GM18951 (cell line): ENCODE data around the gene TMPO.
"Not testable (repeated sequence)": the region's sequence is repeated elsewhere in the genome, so short reads cannot be mapped to it uniquely, and the experiment has no call there.

Experiments used
- POLR2A ChIP-seq: IDR thresholded peaks from 4 replicates; pipeline ENCODE4 v1.6.1; 2011; ENCODE audit warnings: mild to moderate bottlenecking; ENCODE audit not compliant: insufficient read length, insufficient read depth; ENCODE audit errors: extremely low read depth
- in situ Hi-C: fragments of 300-500 bp; cut with MboI; formaldehyde crosslinking; loops from one replicate; pipeline ENCODE4 v1.12.0; 2022; ENCODE audit warnings: low sequenced_read_pairs, mixed read lengths, inconsistent platforms; ENCODE audit not compliant: unreplicated experiment

The TMPO gene

DNA sequence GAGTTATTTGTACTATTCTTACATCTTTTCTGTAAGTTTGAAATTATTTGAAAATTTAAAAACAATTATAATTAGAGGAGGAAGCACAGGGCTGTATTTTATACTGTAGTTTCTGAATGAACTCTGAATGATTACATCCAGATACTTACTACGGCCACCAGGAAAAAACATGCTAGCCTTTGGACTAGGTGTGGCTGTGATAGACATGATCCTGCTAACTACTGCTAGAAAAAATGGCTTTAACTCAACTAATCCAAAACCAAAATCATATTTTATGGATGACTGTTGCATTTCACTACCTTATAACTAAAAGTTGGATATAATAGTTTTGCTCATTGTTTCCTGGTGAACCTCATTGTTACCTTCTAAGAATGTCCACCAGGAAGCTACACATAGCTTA, 63.0 kb downstream of the TMPO start:
- in situ Hi-C loops = no loop called here
- TF ChIP-seq POLR2A = no peak

DNA sequence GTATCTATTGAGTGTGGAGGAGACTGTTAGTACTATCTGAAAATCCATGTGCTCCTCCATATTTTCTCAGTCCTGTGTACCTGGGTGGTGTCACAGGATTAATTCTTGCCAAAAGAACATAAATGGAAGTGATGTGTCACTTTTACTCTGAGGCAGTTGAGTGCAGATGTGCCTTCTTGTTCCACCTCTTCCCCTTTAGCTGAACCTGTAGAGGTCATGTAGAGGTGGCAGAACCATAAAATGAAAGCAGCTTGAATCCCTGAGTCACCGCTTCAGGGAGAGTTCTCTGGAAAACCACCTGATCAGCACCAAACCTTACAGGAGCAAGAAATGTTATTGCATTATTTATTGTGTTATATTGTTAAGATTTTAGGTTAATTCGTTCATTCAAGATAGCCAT, 63.4 kb downstream of the TMPO start:
- in situ Hi-C loops = no loop called here
- TF ChIP-seq POLR2A = no peak

DNA sequence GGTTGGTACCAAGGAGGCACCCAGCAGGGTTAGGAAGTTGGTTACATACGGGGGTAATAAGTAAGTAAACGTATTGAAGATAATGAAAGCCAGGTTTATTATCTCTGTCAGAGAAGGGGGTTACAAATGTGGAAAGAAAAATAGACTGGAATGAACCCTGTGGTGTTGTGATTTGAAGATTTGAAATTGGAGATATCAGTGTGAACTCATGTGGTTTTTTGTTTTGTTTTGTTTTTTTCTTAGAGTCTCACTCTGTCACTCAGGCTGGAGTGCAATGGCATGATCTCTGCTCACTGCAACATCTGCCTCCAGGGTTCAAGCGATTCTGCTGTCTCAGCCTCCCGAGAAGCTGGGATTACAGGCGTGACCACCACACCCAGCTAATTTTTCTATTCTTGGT, 64.0 kb downstream of the TMPO start:
- TF ChIP-seq POLR2A = no peak
- in situ Hi-C loops = no loop called here

DNA sequence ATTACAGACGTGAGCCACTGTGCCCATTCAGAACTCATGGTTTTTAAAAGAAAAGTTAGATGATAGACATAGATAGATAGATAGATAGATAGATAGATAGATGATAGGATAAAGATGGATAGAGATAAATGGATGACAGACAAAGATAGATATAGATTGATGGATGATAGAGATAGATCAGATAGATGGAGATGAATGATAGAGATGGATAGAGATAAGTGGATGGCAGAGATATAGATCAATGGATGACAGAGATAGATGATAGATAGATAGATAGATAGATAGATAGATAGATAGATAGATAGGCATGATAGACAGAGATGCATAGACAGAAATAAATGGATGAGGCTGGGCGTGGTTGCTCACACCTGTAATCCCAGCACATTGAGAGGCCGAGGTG, 64.4 kb downstream of the TMPO start:
- TF ChIP-seq POLR2A = no peak
- in situ Hi-C loops = no loop called here

DNA sequence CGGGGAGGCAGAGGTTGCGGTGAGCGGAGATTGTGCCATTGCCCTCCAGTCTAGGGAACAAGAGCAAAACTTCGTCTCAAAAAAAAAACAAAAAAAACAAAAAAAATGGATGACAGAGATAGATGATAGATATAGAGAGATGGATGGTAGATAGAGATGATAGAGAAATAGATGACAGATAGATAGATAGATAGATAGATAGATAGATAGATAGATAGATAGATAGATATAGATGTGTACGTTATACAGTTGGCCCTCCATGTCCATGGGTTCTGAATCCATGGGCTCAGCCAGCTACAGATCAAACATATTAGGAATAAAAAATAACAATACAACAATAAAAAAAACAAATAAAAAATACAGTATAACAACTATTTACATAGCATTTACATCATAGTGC, 65.3 kb downstream of the TMPO start:
- TF ChIP-seq POLR2A = no peak
- in situ Hi-C loops = no loop called here

DNA sequence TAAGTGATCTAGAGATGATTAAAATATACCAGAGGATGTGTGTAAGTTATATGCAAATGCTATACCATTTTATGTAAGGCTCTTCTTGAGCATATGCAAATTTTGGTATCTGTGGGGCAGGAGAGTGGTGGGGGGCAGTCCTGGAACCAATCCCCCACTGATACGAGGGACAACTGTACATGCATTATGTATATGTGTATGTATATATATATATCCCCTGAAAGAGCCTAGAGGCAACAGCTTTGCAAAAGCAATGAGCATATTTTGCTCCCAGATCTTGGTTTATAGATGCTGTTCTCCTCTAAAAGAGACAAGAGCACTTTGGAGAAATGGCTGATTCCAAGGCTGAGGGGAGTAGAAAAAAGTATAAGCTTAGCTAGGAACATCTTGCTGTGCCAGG, 65.7 kb downstream of the TMPO start:
- in situ Hi-C loops = no loop called here
- no peak for TF ChIP-seq POLR2A

DNA sequence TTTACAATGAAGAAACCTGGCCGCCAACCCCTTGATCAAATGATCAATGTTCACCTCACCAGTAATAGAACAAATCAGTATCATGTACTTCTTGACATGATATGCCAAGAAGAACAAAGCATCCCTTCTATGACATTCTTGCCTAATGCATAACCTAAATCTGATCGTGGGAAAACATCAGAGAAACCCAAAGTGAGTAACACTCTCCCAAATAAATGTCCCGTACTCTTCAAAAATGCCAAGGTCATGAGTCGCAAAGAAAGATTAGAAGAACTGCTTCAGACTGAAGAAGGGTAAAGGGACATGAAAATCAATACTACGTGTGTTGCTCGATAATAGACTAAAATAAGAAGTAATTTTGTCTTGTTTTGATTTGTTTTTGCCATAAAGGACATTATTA, 66.7 kb downstream of the TMPO start:
- no peak for TF ChIP-seq POLR2A

DNA sequence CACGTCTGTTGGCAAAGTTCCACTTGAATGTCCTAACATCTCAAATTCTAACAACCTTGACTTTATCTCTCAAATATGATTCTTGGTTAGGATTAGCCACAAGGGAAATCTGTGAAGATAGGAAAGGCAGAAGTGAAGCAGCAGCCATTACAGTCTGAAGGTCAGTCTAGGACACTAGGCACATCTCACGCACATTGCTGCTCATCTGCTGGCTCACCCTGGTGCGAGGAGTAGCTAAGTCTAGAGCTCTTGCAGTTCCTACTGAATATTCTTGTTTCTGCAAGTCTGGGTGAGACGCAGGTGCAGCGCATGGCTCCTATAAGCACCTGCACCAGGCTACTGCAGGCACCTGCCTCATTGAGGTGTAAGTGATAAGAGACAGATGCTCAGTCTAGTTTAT, 71.7 kb downstream of the TMPO start:
- in situ Hi-C loops = no loop called here
- no peak for TF ChIP-seq POLR2A

More for the DNA sequence above, 66.7 kb downstream of the TMPO start:
- in situ Hi-C loops = no loop called here

DNA sequence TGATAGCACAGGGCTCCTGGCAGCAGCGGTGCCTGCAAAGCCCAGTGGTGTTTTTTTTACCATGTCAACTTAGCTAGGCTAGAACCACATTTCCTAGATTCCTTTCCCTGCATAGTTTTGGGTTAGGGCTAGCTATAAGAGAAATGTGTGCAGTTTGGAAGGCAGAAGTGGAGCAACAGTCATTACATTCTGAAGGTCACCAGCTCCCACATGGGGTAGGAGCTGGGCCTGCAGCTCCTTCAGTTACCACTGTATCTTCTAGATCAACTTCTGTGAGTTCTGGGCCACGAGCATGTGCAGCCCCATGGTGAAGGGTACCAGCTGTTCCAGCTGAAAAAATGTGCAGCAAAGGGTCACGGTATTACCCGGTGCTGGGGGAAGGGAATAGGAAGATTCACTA, 75.8 kb downstream of the TMPO start:
- in situ Hi-C loops = no loop called here

DNA sequence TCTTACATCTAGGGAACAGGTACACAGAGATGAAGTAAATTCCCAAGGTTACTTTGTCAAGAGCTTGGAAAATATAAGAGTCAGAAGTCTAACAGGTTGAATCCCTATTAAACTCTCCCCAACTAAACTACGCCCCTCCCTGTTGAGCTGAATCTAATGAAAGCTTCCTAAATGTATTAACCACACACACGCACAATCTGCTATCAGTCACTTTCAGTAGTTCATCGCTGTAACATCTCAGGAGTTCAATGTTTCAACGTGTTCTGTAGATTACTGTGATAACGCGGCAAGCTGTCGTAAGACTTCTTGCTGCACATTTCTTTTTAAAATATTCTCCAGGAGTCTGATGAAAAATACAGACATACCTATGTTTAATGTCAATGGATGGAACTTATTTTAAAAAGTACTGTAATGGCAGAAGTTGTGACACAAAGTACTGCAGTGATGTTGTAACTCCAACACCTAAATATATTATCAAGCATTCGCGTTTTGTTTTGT, 77.5 kb downstream of the TMPO start:
- no peak for TF ChIP-seq POLR2A
- in situ Hi-C loops = no loop called here

More for the DNA sequence above, 75.8 kb downstream of the TMPO start:
- TF ChIP-seq POLR2A = no peak

DNA sequence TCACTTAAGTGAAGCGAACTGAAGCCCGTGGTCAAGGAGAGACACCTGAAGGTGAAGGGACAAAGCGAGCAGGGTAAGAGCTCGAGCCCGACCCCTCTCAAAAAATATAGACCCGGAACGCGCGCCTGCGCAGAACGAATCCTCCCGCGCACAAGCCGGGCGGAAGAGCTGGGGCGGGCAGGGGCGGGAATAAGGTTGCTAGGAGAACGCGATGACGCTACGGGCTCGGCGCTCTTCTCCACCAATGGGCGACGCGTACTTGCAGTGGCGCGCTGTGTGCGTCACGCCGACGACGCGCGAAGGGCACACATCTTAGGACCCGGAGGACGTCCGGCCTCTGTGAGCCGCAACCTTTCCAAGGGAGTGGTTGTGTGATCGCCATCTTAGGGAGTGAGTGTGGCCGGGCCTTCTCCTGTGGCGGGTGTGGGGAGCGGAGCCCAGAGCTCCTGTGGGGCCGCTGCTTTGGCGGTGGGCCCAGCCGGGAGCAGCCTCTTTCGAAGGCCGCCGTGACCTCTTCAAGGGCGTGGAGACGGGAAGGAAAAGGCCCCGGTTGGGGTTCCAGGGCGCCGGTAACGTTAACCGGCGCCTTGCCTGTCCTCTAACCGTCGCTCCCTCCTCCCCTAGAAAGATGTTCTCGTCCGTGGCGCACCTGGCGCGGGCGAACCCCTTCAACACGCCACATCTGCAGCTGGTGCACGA, 78.1 kb downstream of the TMPO start, which contains the start of gene SLC25A3:
SLC25A3 (plus strand) TSS at position 336 of the 699 bp plus-strand sequence; CDS start at position 629, 293 bp downstream.
- in situ Hi-C loops = no loop called here
- peak; percentile 99 for TF ChIP-seq POLR2A

DNA sequence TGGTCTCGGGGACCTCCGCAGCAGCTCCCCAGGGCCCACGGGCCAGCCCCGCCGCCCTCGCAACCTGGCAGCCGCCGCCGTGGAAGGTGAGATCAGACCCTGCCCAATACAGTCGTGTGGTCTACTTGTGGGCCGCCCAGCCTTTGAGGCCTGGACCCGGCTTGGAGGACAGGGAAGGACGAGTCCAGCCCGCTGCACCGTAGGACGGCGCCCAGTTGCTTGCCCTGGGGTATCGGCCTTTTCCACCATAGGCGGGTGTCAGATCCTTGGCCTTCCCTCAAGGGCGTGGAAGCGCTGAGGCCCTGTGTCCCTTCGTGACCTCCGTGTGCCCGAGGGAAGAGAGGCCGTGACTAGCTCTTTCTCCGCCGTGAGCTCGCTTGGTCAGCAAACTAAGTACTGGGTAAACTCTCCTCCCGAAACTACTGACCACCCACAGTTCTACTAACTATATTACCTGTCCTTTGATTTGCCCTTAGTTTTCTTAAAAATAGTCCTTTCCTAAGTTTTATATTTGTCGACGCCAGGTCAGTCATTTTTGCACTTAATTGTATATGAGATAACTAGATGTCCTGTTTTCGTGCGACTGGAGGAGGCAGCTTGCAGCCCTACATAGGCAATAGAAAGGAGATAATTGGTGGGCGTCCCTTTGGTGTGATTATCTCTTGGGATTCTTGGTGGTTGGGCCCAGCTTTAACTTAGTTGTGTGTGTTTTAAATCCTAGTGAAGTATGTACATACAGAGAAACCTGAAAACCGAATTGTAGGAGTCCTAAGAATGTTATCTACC, 78.9 kb downstream of the TMPO start:
- no peak for TF ChIP-seq POLR2A
- in situ Hi-C loops = no loop called here

DNA sequence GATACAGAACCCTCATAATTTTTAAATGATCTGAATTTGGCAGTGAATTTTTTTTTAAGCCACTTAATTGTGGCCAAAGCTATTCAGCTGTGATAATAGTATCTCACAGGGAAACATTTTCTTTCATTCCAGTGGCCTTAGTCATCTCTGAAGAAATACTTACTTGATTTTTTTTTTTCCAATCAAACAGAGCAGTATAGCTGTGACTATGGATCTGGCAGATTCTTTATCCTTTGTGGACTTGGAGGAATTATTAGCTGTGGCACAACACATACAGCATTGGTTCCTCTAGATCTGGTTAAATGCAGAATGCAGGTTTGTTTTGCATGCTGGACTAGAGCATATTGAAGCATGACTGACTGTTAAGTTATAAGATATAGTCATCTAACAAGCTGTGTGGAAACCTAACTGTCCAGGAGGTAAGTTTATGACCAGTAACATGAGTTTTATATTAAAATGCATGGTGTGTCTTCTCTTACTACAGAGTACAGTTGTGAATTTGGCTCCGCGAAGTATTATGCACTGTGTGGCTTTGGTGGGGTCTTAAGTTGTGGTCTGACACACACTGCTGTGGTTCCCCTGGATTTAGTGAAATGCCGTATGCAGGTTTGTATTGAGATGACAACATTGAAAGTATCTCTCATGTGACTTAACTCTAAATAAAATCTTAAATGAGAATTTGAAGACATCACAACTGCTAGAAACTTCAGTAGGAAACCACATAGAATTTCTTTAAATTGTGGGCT, 80.0 kb downstream of the TMPO start:
- in situ Hi-C loops = no loop called here
- no peak for TF ChIP-seq POLR2A

DNA sequence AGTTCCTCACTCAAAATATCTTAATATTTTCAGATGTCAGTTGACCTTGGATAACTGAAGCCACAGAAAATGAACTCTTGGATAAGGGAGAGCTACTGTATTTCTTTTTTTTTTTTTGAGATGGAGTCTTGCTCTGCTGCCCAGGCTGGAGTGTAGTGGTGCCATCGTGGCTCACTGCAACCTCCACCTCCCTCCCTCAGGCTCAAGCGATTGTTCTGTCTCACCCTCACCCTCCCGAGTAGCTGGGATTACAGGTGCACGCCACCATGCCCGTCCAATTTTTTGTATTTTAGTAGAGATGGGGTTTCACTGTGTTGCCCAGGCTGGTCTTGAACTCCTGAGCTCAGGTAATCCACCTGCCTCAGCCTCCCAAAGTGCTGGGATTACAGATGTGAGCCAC, 81.9 kb downstream of the TMPO start:
- in situ Hi-C loops = not testable (repeated sequence)
